A549 treated with Mapracorat at 1 μM for 4 hours (cell line): ENCODE results near the gene REG3A. TPM values are rescaled to one million over a fixed set of nuclear protein-coding genes. Genes with fewer than 3 reads are reported as not detected.

Source experiments
- total RNA-seq: library from RNA; stranded (reverse); fragments of 200-300 nt; extraction: Qiagen RNA extraction; gene quantifications from 5 replicates; pipeline ENCODE4 v1.2.3, GENCODE V29; 2022

The REG3A gene
- total RNA-seq, result not detected in 5 replicates

GRCh38 chr2:79159653-79160052 is at the start of gene REG3A:
REG3A (minus strand) TSS chr2:79159753; CDS start chr2:79159405, 348 bp downstream.

DNA sequence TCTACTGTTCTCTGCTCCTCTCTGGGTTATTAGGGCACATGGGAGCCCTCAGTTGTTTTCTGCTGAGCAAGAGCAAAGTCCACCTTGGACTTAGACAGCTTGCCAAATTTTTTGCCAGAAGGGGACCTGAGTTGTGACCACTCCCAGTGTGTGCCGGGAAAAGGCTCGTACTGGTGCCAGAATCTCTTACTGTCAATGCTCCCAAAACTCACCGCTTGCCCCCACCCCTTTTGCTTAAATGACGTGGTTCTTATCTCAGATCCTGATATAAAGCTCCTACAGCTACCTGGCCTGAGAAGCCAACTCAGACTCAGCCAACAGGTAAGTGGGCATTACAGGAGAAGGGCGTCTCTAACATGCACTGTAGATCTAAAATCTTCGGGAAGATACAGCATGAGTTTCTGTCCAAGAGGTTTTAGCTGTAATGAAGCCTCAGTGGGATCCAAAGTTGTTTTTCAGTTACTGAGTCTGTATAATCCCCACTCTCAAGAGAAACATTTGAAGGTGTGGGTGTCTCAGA is 39.3 kb downstream of the REG3A start, which contains the start of gene REG1A:
Gene REG1A, plus strand, starts transcription at position 295 of the 520 bp plus-strand sequence. CDS start 374 bp downstream, outside the sequence.

Other genes starting within 250 kb of the REG3A start
- not detected in 5 replicates for gene REG3G, start 134.1 kb downstream of the REG3A start, total RNA-seq
- gene REG1B, start 71.8 kb downstream of the REG3A start, total RNA-seq, result not detected in 5 replicates
- not detected in 5 replicates for gene REG1A, start 39.3 kb downstream of the REG3A start, total RNA-seq